Heart left ventricle (tissue), 13 donors: Measurements from ENCODE around the gene KIF20A.

ENCODE experiments used
- CTCF ChIP-seq, 12 donors: fragments of 200-600 bp; sonication (generic) in 4 of 12; IDR thresholded peaks; one replicate each; pipeline versions ENCODE4 v1.5.0 to v1.8.0; 2018 to 2022; ENCODE audit warnings: antibody characterized with exemption in 12 of 12, mild to moderate bottlenecking in 5 of 12
- POLR2A ChIP-seq, 2 donors: fragments of 450-650 bp; IDR thresholded peaks; one replicate each; pipeline ENCODE4 v1.6.1; 2017; ENCODE audit warnings: antibody characterized with exemption in 2 of 2, mild to moderate bottlenecking in 2 of 2, moderate library complexity in 2 of 2
- donor health status: ischemic (EF 13 %, LVEDD 7.1; RV severe dilation, severe dysfunction).
- donor health status: DM: no; HTN: yes; CAD: no.
- donor health status: DM: no; HTN: no; CAD: no.
- donor health status: ischemic (EF 25% LVEDD 6.9; RV normal size, moderate dysfunction).
- donor health status: ischemic (EF 25% LVEDD 5.7; RV mildly dilated, moderate dysfunction).
- donor health status: ischemic (EF 35%, LVEDD 5.7; RV mildly dilated, moderate dysfunction).
- donor health status: nonischemic (EF 11% LVEDD 7.7; RV severe dilation, severe dysfunction).
- donor health status: DM: yes; HTN: yes; CAD: no.
- donor health status: PGD.
- donor health status: ischemic (EF 29% LVEDD 5.4; RV normal size, mild dysfunction).
- donor health status: nonischemic (EF 23%, LVEDD 6.1; RV moderate dilation, normal function).

- TF ChIP-seq POLR2A (IDR thresholded peaks at IDR 0.05) (no peak), CTCF (IDR thresholded peaks at IDR 0.05) (no peak)
Measured at GRCh38 chr5:138234651-138235050, 55.7 kb downstream of the KIF20A start.
